Measurements from ENCODE around the gene CLCN6.

CLCN6 gene

GRCh38 chr1:11880911-11881748 is 75.1 kb downstream of the CLCN6 start:
- DNase-seq, result no peak

- DNase-seq, result no peak
These were observed 75.9 kb downstream of the CLCN6 start for GRCh38 chr1:11881749-11882441.

GRCh38 chr1:11882814-11883538 is 77.0 kb downstream of the CLCN6 start:
- DNase-seq, result no peak

GRCh38 chr1:11885916-11886315 is 79.9 kb downstream of the CLCN6 start:
- DNase-seq, result no peak

GRCh38 chr1:11886986-11887665 is 81.1 kb downstream of the CLCN6 start:
- no peak for DNase-seq

- DNase-seq, result no peak
These were observed 81.6 kb downstream of the CLCN6 start for GRCh38 chr1:11887666-11888007.

GRCh38 chr1:11888206-11888876 is 82.3 kb downstream of the CLCN6 start:
- DNase-seq, result no peak

- DNase-seq, result no peak
These were observed 82.9 kb downstream of the CLCN6 start for GRCh38 chr1:11888877-11889208.

GRCh38 chr1:11891433-11892186 is 85.6 kb downstream of the CLCN6 start:
- DNase-seq, result no peak
